H9 (cell line): Measurements from ENCODE around the gene PPM1H. TPM values are rescaled to one million over a fixed set of nuclear protein-coding genes. Genes with fewer than 3 reads are reported as not detected.
A peak's percentile ranks its signal among the peaks of the same experiment; 100 is the strongest.

Source experiments
- DNase-seq: peaks from one replicate; pipeline ENCODE4 v3.0.0-alpha.2; 2017
- H2AFZ ChIP-seq: one replicate; pipeline ENCODE4 v1.6.1; 2013; ENCODE audit warnings: mild to moderate bottlenecking, low read length, control low read depth, moderate library complexity
- H2AK5ac ChIP-seq: 2 replicates; pipeline ENCODE4 v1.6.1; 2013; ENCODE audit warnings: low read length, control low read depth, mixed read lengths; ENCODE audit not compliant: insufficient read length
- H2BK120ac ChIP-seq: one replicate; pipeline ENCODE4 v1.6.1; 2013; ENCODE audit warnings: low read depth, mild to moderate bottlenecking, low read length, control low read depth, inconsistent platforms; ENCODE audit not compliant: poor library complexity, severe bottlenecking
- H2BK12ac ChIP-seq: 2 replicates; pipeline ENCODE4 v1.6.1; 2013; ENCODE audit warnings: low read length, control low read depth, mixed read lengths, low read depth; ENCODE audit not compliant: insufficient read length
- H2BK15ac ChIP-seq: 2 replicates; pipeline ENCODE4 v1.6.1; 2013; ENCODE audit warnings: low read depth, low read length, control low read depth
- H2BK20ac ChIP-seq: one replicate; pipeline ENCODE4 v1.6.1; 2013; ENCODE audit warnings: low read depth, mild to moderate bottlenecking, low read length, control low read depth, inconsistent platforms; ENCODE audit not compliant: poor library complexity, severe bottlenecking
- H2BK5ac ChIP-seq: 2 replicates; pipeline ENCODE4 v1.6.1; 2013; ENCODE audit warnings: low read length, control low read depth, mixed read lengths; ENCODE audit not compliant: insufficient read length
- H3K14ac ChIP-seq: 2 replicates; pipeline ENCODE4 v1.6.1; 2013; ENCODE audit warnings: low read length, control low read depth; ENCODE audit not compliant: insufficient read depth
- H3K18ac ChIP-seq: 2 replicates; pipeline ENCODE4 v1.6.1; 2013; ENCODE audit warnings: low read depth, mild to moderate bottlenecking, mixed read lengths, low read length, control low read depth; ENCODE audit not compliant: insufficient read length
- H3K23ac ChIP-seq: 2 replicates; pipeline ENCODE4 v1.6.1; 2013; ENCODE audit warnings: low read length, control low read depth, mixed read lengths, low read depth; ENCODE audit not compliant: insufficient read length
- H3K23me2 ChIP-seq: 2 replicates; pipeline ENCODE4 v1.6.1; 2013; ENCODE audit warnings: low read depth, mild to moderate bottlenecking, mixed read lengths, low read length, control low read depth; ENCODE audit not compliant: insufficient read length, poor library complexity, severe bottlenecking
- H3K27ac ChIP-seq: 2 replicates; pipeline ENCODE4 v1.5.1; 2013; ENCODE audit warnings: low read length, control low read depth, mixed read lengths, low read depth; ENCODE audit not compliant: insufficient read length
- H3K27me3 ChIP-seq: 2 replicates; pipeline ENCODE4 v1.6.1; 2013; ENCODE audit warnings: low read length, control low read depth, inconsistent platforms; ENCODE audit not compliant: insufficient read depth
- H3K4ac ChIP-seq: 2 replicates; pipeline ENCODE4 v1.6.1; 2013; ENCODE audit warnings: low read depth, mild to moderate bottlenecking, control low read depth, inconsistent platforms, low read length, moderate library complexity
- H3K4me1 ChIP-seq: 2 replicates; pipeline ENCODE4 v1.6.1; 2013; ENCODE audit warnings: low read length, control low read depth, inconsistent platforms; ENCODE audit not compliant: insufficient read depth
- H3K4me2 ChIP-seq: 2 replicates; pipeline ENCODE4 v1.6.1; 2013; ENCODE audit warnings: low read length, control low read depth, mixed read lengths; ENCODE audit not compliant: insufficient read length, insufficient read depth
- H3K56ac ChIP-seq: 2 replicates; pipeline ENCODE4 v1.6.1; 2013; ENCODE audit warnings: low read depth, mild to moderate bottlenecking, mixed read lengths, low read length, control low read depth; ENCODE audit not compliant: insufficient read length
- H3K79me1 ChIP-seq: 2 replicates; pipeline ENCODE4 v1.6.1; 2013; ENCODE audit warnings: low read depth, mild to moderate bottlenecking, moderate library complexity, low read length, control low read depth, inconsistent platforms; ENCODE audit not compliant: insufficient read depth, poor library complexity, severe bottlenecking
- H3K79me2 ChIP-seq: 2 replicates; pipeline ENCODE4 v1.6.1; 2013; ENCODE audit warnings: low read length, control low read depth, inconsistent platforms; ENCODE audit not compliant: insufficient read depth
- H3K9ac ChIP-seq: 2 replicates; pipeline ENCODE4 v1.6.1; 2013; ENCODE audit warnings: low read length, control low read depth, mixed read lengths; ENCODE audit not compliant: insufficient read length; ENCODE audit errors: extremely low read depth
- H3K9me3 ChIP-seq: one replicate; pipeline ENCODE4 v1.6.1; 2013; ENCODE audit warnings: low read depth, low read length, inconsistent platforms; ENCODE audit not compliant: control insufficient read depth
- H3T11ph ChIP-seq: one replicate; pipeline ENCODE4 v1.6.1; 2013; ENCODE audit warnings: mild to moderate bottlenecking, low read length, control low read depth, inconsistent platforms
- H4K20me1 ChIP-seq: one replicate; pipeline ENCODE4 v1.6.1; 2013; ENCODE audit not compliant: control insufficient read depth, insufficient read length, insufficient read depth
- H4K5ac ChIP-seq: 2 replicates; pipeline ENCODE4 v1.6.1; 2013; ENCODE audit warnings: low read depth, mild to moderate bottlenecking, mixed read lengths, low read length, control low read depth; ENCODE audit not compliant: insufficient read length
- H4K8ac ChIP-seq: replicated peaks from 2 replicates; pipeline ENCODE4 v1.6.1; 2013; ENCODE audit warnings: low read length, control low read depth, mixed read lengths, low read depth; ENCODE audit not compliant: insufficient read length
- H4K91ac ChIP-seq: 2 replicates; pipeline ENCODE4 v1.6.1; 2013; ENCODE audit warnings: low read depth, mild to moderate bottlenecking, moderate library complexity, mixed read lengths, low read length, control low read depth; ENCODE audit not compliant: insufficient read length
- H3K27ac Mint-ChIP-seq, 3 experiments: 2 replicates in 2 of 3; 3 replicates in 1 of 3; pipeline ENCODE4 v1.8.0; 2020 to 2021; ENCODE audit warnings: mixed read lengths in 3 of 3, mild to moderate bottlenecking in 1 of 3, moderate library complexity in 1 of 3
- H3K27me3 Mint-ChIP-seq: 2 replicates; pipeline ENCODE4 v1.8.0; 2021; ENCODE audit warnings: low read depth, mild to moderate bottlenecking, moderate library complexity, mixed read lengths
- H3K36me3 Mint-ChIP-seq, 3 experiments: 2 replicates in 2 of 3; 3 replicates in 1 of 3; pipeline ENCODE4 v1.8.0; 2020 to 2021; ENCODE audit warnings: low read depth in 3 of 3, mixed read lengths in 3 of 3; ENCODE audit not compliant: insufficient read depth in 1 of 3
- H3K4me1 Mint-ChIP-seq, 2 experiments: 2 replicates each; pipeline ENCODE4 v1.8.0; 2020; ENCODE audit warnings: mixed read lengths in 2 of 2
- H3K4me3 Mint-ChIP-seq, 2 experiments: 2 replicates in 1 of 2; 3 replicates in 1 of 2; pipeline ENCODE4 v1.8.0; 2020 to 2021; ENCODE audit warnings: mild to moderate bottlenecking in 2 of 2, mixed read lengths in 2 of 2, moderate library complexity in 1 of 2
- H3K9me3 Mint-ChIP-seq, 2 experiments: 2 replicates in 1 of 2; 3 replicates in 1 of 2; pipeline ENCODE4 v1.8.0; 2020; ENCODE audit warnings: mild to moderate bottlenecking in 2 of 2, mixed read lengths in 2 of 2, moderate library complexity in 1 of 2
- WGBS: extraction: QIAGEN DNeasy Blood & Tissue Kit; methylation state at CpG from one replicate; pipeline ENCODE4 v1.1.7; 2013; ENCODE audit warnings: missing lambda C conversion rate, low lambda C conversion rate, mixed read lengths; ENCODE audit not compliant: insufficient read length; ENCODE audit errors: extremely low coverage; 5-methylcytosine and 5-hydroxymethylcytosine counted together
- total RNA-seq: library from RNA; stranded (reverse); gene quantifications from 2 replicates; pipeline ENCODE4 v1.2.1, GENCODE V29; 2021
- TF ChIP-seq, protein P1 (sequence below): fragments of 200-600 bp; sonication (generic); conservative IDR thresholded peaks from 3 replicates; pipeline ENCODE4 v1.8.0; 2021; ENCODE audit warnings: antibody characterized with exemption, mild to moderate bottlenecking

PPM1H gene
- total RNA-seq, 1 experiment from 2014 or later, result 22.1 TPM

DNA sequence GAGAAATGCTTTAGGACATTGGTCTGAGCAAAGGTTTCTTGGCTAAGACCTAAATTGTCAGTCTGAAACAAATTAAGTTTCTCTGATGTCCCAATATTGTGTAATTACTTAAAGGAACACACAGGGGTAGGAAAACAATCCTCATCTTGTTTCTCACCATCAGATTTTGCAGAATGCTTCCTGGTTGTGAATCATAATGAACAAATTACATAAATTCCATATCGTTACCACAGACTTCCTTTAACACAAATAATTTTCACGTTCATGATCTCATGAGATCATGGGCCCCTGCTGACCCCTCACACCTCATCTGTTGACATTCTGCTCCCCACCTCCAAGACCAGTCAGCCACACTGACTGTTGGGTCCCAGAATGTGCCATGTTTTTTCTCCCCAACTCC is 274.2 kb downstream of the PPM1H start:
- Histone ChIP-seq H3K9me3 (no peaks in the 10 kb centered on the region), H3K56ac (no peak overlapping the region), H3K27ac (peak overlapping the region; percentile 7), H2BK5ac (peak overlapping the region; percentile 1), H3K79me2 (no peaks in the 10 kb centered on the region), H4K8ac (no peak overlapping the region), H4K91ac (no peak overlapping the region), H2BK15ac (no peak overlapping the region), H3K27me3 (no peaks in the 10 kb centered on the region), H4K5ac (no peak overlapping the region), H2AFZ (no peak overlapping the region), H3K14ac (no peak overlapping the region), H3K18ac (peak overlapping the region; percentile 81), H3T11ph (no peak overlapping the region), H3K23ac (no peak overlapping the region), H3K23me2 (no peaks in the 10 kb centered on the region), H3K4ac (no peak overlapping the region), H3K4me2 (no peak overlapping the region), H3K9ac (no peak overlapping the region), H3K79me1 (no peaks in the 10 kb centered on the region), H2BK20ac (no peak overlapping the region), H2BK12ac (peak overlapping the region; percentile 96), H3K4me1 (peaks cover 24% of the 10 kb centered on the region), H4K20me1 (no peaks in the 10 kb centered on the region), H2BK120ac (no peak overlapping the region), H2AK5ac (peak overlapping the region; percentile 1)
- no peak for DNase-seq
- H3K27ac Mint-ChIP-seq, result peak overlapping the region in 2 of 3 experiments; percentile 85 to 100; a peak in 5 of 7 replicates
- H3K36me3 Mint-ChIP-seq, result peaks cover 10 to 17% (median 14%) of the 10 kb centered on the region in 3 experiments; a peak in 6 of 7 replicates
- H3K4me3 Mint-ChIP-seq, result no peak overlapping the region
- no peaks in the 10 kb centered on the region; a peak in 2 of 5 replicates for H3K9me3 Mint-ChIP-seq
- TF ChIP-seq, protein P1, sequence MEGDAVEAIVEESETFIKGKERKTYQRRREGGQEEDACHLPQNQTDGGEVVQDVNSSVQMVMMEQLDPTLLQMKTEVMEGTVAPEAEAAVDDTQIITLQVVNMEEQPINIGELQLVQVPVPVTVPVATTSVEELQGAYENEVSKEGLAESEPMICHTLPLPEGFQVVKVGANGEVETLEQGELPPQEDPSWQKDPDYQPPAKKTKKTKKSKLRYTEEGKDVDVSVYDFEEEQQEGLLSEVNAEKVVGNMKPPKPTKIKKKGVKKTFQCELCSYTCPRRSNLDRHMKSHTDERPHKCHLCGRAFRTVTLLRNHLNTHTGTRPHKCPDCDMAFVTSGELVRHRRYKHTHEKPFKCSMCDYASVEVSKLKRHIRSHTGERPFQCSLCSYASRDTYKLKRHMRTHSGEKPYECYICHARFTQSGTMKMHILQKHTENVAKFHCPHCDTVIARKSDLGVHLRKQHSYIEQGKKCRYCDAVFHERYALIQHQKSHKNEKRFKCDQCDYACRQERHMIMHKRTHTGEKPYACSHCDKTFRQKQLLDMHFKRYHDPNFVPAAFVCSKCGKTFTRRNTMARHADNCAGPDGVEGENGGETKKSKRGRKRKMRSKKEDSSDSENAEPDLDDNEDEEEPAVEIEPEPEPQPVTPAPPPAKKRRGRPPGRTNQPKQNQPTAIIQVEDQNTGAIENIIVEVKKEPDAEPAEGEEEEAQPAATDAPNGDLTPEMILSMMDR, result no peak
- H3K27me3 Mint-ChIP-seq, result peaks cover 24% of the 10 kb centered on the region
- WGBS, result no CpG with 5 or more reads among the region's 2 CpGs
- peaks cover 55 to 60% of the 10 kb centered on the region in 2 experiments for H3K4me1 Mint-ChIP-seq
